ENCODE results near the gene HDAC5.

- TF ChIP-seq CTCF (conservative IDR thresholded peaks at IDR 0.05; ENCODE audit: low read depth, low read length): no peak
- TF ChIP-seq EZH2 (IDR thresholded peaks at IDR 0.05; ENCODE audit: borderline replicate concordance, low read depth, low read length, poor library complexity, severe bottlenecking): no peak
Measured at GRCh38 chr17:44167181-44167861, 43.9 kb upstream of the HDAC5 start.
